Measurements from ENCODE around the gene ENPP3.

Gene ENPP3

GRCh38 chr6:131642987-131643611 is 6.0 kb downstream of the ENPP3 start:
- no peak for DNase-seq (ENCODE audit: low read depth)

GRCh38 chr6:131643855-131644460 is 6.9 kb downstream of the ENPP3 start:
- no peak for DNase-seq (ENCODE audit: low read depth)

- no peak for DNase-seq (ENCODE audit: low read depth)
These were observed 7.8 kb downstream of the ENPP3 start for GRCh38 chr6:131644921-131645320.

DNA sequence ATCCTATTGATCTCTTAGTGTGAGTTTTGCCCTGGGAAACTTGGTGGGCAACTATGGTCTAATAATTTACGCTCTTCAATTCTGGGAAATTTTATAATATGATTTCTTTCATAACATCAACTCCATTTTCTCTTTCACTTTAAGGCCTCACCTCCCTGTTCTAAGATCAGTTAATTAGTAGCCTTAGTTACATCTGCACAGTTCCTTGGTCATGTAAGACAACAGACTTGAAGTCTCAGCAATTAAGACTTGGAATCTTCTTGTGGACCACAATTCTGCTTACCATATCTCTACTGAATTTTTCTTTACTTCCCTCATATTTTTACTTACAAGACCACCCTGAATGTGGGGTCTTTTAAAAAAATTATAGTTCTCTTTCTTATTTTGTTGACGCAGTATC is 8.7 kb downstream of the ENPP3 start:
- no peak for DNase-seq (ENCODE audit: low read depth)

DNA sequence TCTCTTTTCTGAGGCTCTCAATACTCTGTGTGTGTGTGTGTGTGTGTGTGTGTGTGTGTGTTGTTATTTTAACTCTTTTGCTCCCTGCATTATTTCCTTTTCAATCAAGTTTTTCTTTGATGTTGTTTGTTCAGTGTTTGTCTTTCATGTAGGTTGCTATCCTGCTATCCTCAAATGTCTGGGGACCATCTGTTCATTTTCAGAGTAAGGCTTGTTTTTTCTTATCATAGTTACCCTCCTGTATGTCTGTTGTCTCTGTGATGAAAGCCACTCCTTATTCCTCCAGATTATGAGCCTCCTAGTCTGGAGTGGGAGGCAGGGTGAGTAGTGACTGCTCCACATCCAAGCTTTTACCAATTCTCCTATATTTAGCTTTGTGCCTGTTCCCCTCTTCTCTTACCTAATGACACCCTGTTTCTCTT is 9.2 kb downstream of the ENPP3 start:
- DNase-seq (ENCODE audit: low read depth): no peak

DNA sequence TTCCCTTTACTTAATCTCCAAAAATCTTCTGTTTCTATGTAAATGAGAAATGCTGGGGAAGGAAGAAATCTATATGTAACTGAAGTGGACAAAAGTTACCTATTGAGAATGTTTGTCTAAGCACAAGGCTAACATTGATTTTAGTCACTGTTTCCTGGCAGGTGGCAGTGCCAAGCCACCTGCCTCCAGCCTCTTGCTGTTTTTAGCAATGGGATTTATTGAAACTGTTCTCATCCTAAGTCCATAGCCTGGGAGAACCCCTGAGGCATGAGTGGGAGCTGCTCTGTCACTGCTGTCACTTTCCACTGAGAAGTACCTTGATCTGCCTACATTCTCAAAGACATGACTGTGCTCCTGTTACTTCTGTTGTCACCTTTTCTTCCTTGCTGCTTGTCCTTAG is 14.7 kb downstream of the ENPP3 start:
- no peak for DNase-seq (ENCODE audit: low read depth)

- DNase-seq (ENCODE audit: low read depth): no peak
These were observed 15.4 kb downstream of the ENPP3 start for GRCh38 chr6:131652472-131652871.

- no peak for DNase-seq (ENCODE audit: low read depth)
These were observed 17.2 kb downstream of the ENPP3 start for GRCh38 chr6:131654326-131654725.

GRCh38 chr6:131655387-131655786 is 18.3 kb downstream of the ENPP3 start:
- no peak for DNase-seq (ENCODE audit: low read depth)

- DNase-seq (ENCODE audit: low read depth): no peak
These were observed 18.8 kb downstream of the ENPP3 start for GRCh38 chr6:131655951-131656350.

- DNase-seq (ENCODE audit: low read depth): no peak
These were observed 19.6 kb downstream of the ENPP3 start for GRCh38 chr6:131656667-131657066.

DNA sequence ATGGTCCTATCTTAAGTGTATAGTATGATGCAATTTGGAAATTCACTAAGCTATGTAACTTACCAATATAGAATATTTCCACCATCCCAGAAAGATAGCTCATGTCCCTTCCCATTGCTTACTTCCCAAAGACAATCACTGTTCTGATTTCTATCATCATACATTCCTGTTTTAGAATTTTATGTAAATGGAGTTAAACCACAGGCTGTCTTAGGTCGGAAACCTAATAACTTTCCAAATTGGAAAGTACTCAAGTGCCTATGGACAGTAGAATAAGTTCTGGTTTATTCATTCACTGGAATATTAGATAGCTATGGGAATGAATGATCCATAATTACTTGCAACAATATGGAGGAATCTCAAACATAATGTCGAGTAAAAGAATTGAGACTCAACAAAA is 20.1 kb downstream of the ENPP3 start:
- no peak for DNase-seq (ENCODE audit: low read depth)

DNA sequence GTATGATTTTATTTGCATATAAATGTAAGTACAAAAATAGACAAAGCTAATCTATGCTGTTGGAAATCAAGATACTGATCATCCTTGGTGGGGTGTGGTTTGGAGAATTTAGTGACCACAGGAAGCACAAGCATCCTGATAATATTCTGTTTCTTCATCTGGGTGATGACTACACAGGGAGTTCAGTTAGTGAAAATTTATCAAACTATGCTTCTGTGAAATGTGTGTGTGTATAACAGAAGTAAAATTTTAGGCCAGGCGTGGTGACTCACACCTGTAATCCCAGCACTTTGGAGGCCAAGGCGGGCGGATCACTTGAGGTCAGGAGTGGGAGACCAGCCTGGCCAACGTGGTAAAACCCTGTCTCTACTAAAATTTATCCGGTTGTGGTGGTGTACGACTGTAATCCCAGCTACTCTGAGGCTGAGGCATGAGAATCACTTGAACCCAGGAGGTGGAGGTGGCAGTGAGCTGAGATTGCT is 20.6 kb downstream of the ENPP3 start:
- no peak for DNase-seq (ENCODE audit: low read depth)

DNA sequence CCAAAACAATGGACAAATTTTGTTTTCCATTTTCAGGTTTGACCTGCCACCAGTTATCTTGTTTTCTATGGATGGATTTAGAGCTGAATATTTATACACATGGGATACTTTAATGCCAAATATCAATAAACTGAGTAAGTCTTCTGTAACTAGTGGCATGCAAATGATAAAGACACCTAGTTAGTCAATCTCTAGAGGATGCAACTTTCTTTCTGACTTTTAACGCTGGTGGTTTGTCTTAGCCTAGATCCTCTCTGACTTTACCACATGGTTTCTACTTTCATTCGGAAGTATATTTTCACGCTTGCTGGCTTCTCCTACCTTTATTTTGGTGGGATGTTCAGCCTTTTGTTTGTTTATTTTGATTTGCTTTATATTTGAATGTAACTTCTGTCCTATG is 21.2 kb downstream of the ENPP3 start:
- no peak for DNase-seq (ENCODE audit: low read depth)

DNA sequence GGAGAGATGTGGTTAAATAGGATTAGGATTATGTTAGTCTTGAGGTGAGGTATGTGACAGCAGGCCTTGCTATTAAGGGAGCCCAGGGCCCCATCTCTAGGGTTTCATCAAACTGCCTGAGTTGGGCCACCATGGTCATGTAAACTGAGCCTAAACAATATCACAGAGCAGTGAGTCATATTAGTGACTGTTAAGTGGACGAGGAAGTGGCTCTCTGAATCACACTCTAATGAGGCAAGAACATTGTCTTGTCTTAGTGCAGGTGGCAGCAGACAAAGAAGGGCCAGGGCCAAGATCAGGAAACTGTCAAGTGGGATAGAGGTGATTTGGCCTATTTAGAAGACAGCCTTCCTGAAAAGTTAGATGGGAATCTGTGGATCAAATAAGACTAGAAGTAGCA is 23.1 kb downstream of the ENPP3 start:
- no peak for DNase-seq (ENCODE audit: low read depth)

GRCh38 chr6:131663578-131664165 is 26.6 kb downstream of the ENPP3 start:
- no peak for DNase-seq (ENCODE audit: low read depth)

GRCh38 chr6:131669891-131670290 is 32.8 kb downstream of the ENPP3 start:
- no peak for DNase-seq (ENCODE audit: low read depth)

DNA sequence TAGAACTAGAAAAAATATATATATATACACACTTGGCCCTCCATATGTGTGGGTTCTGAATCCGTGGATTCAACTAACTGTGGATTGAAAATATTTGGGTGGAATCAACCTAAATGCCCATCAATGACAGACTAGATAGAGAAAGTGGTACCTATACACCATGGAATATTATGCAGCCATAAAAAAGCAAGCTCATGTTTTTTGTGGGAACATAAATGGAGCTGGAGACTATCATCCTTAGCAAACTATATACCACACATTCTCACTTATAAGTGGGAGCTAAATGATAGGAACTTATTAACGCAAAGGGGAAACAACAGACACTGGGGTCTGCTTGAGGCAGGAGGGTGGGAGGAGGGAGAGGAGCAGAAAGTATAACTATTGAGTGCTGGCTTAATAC is 36.1 kb downstream of the ENPP3 start:
- DNase-seq (ENCODE audit: low read depth): no peak

GRCh38 chr6:131678442-131678841 is 41.3 kb downstream of the ENPP3 start:
- no peak for DNase-seq (ENCODE audit: low read depth)

DNA sequence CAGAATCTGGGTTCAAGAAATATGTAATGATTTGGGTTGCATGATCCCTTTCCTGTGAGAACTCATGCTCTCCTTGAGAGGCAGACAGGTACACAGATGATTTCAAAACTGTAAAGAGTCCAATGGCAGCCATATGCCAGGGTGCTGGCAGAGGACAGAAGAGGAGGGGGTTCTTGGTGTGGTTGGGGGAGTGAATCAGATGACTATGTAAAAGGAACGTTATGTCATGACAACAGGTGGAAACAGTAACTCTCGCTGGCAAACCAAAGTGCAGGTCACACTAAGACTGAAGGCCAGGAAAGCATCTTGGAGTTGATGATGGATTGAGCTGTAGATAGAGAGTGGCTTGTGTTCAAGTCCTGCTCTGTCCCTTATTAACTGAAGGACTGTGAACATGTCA is 43.8 kb downstream of the ENPP3 start:
- no peak for DNase-seq (ENCODE audit: low read depth)

GRCh38 chr6:131681585-131681984 is 44.5 kb downstream of the ENPP3 start:
- DNase-seq (ENCODE audit: low read depth): no peak

DNA sequence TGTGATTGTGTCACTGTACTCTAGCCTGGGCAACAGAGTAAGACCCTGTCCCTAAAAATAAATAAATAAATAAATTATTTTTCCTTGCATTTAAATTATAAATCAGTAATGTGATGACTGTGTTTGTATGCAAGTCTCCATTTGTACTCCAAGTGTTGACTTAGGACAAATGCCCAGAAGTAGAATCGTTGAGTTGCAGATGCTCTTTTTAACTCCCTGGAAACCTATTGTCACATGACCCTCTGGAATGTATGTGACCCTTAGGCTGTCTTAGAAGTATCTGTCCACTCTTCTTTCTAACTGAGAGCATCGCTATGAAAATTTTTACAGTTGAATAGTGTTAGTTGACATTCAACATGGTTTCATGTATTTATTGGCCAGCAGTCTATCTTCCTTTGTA is 45.3 kb downstream of the ENPP3 start:
- no peak for DNase-seq (ENCODE audit: low read depth)

DNA sequence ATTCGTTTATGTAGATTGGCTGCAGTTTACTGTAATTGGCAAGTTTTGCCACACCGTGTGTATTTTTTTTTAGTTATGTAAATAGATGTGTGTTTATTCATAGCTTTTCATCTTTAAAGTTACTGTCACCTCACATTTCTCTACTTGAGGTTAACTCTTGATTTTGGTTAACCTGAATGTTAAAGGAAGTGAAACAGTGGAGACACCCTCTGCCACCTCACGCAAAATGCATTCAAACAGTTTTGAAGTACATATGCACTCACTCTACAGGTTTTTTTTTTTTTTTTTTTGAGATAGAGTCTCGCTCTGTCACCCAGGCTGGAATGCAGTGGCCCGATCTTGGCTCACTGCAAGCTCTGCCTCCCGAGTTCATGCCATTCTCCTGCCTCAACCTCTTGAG is 46.4 kb downstream of the ENPP3 start:
- DNase-seq (ENCODE audit: low read depth): no peak

DNA sequence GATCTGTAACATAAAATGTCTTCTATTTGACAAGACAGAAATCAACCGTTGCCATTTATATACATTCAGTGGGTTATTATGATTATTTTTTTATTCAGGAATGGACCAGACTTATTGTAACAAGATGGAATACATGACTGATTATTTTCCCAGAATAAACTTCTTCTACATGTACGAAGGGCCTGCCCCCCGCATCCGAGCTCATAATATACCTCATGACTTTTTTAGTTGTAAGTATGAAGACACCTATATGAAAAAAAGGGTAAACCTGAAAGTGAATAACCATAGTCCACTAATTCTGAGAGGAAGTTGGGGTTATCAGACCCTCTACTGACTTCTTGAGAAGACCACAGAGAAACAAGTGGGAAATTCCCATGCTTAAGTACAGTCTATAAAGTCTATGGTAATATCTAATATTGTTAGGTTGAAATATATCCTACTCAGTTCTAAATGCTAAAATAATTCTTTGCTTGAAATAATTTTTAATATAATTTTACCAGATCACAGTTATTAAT is 48.2 kb downstream of the ENPP3 start:
- DNase-seq (ENCODE audit: low read depth): no peak
